Measurements from ENCODE around the gene STUB1.

Gene STUB1

DNA sequence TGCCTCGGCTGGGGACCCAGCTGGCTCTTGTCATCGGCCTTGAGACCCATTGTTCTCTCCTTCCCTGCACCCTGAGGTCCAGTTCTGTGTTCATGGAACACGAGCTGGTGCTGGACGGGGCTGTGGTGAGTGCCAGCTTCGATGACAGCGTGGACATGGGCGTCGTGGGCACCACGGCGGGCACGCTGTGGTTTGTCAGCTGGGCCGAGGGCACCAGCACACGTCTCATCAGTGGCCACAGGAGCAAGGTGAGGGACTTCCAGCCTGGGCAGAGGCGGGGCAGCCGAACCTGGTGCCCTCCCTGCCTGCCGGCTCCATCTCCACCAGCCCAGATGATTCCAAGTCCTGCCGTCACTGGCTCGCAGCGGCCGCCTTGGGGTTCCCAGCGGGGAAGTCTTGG lies 17.6 kb upstream of the STUB1 start:
- FAIRE-seq (no peak), DNase-seq (ENCODE audit: insufficient read length, low spot score) (no peak)
- TF ChIP-seq POU2F2 (IDR thresholded peaks at IDR 0.05; ENCODE audit: low read depth, low read length): no peak
- TF ChIP-seq TAF1 (IDR thresholded peaks at IDR 0.05; ENCODE audit: low read depth, low read length): no peak
- TF ChIP-seq PAX5 (IDR thresholded peaks at IDR 0.05; ENCODE audit: insufficient read depth, low read length, severe bottlenecking): no peak
- TF ChIP-seq POLR2AphosphoS5 (IDR thresholded peaks at IDR 0.05; ENCODE audit: low read depth, low read length): no peak
- TF ChIP-seq POLR2A (IDR thresholded peaks at IDR 0.05; ENCODE audit: low read depth, low read length): no peak

DNA sequence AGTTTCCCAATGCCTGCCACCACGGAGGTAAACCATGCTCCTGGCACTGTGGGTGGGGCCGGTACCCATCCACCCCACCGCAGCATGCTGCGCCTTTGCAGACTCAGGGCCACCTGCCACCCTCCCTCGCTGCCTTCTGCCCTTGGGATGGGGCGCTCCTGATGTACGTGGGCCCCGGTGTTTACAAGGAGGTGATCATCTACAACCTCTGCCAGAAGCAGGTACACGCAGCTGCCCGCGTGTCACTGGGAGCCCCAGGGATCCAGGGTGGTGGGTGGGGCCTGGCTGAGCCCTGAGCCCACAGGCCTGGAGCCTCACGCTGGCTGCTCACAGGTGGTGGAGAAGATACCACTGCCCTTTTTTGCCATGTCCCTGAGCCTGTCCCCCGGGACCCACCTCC lies 13.6 kb upstream of the STUB1 start:
- no peak for DNase-seq (ENCODE audit: insufficient read length, low spot score)
- FAIRE-seq: no peak
- TF ChIP-seq PAX5 (IDR thresholded peaks at IDR 0.05; ENCODE audit: insufficient read depth, low read length, severe bottlenecking): no peak
- TF ChIP-seq POLR2A (IDR thresholded peaks at IDR 0.05; ENCODE audit: low read depth, low read length): no peak
- no peak for TF ChIP-seq POU2F2 (IDR thresholded peaks at IDR 0.05; ENCODE audit: low read depth, low read length)
- no peak for TF ChIP-seq POLR2AphosphoS5 (IDR thresholded peaks at IDR 0.05; ENCODE audit: low read depth, low read length)
- TF ChIP-seq SPI1 (IDR thresholded peaks at IDR 0.05; ENCODE audit: low read depth, low read length): no peak
- TF ChIP-seq TAF1 (IDR thresholded peaks at IDR 0.05; ENCODE audit: low read depth, low read length): no peak

DNA sequence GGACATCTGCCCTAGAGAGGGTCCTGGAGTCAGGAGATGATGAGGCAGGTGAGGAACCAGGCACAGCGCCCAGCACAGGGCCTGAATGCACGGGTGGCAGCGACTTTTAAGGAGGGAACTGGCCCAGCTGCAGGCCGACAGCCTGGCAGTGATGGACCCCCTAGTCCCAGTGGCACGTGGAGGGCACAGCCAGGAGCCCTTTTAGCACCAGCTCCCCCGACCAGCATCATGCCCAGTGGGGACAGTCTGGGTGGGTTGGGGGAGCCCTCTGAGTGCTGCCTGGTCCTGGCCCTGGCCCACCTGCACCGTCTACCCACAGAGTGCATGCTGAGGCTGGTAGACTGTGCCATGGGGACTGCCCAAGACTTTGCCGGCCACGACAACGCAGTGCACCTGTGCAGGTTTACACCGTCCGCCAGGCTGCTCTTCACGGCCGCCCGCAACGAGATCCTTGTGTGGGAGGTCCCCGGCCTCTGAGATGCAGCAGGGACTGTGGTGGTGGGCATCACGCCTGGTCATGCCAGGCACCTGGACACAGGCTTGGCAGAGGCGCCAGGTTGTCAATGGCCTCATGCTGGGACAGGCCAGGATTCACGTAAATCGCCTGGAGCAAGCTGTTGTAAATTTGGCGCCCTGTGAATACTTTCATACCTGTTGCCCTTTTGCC lies 13.0 kb upstream of the STUB1 start:
- no peak for DNase-seq (ENCODE audit: insufficient read length, low spot score)
- FAIRE-seq: no peak
- TF ChIP-seq POLR2A (IDR thresholded peaks at IDR 0.05; ENCODE audit: low read depth, low read length): no peak
- TF ChIP-seq POU2F2 (IDR thresholded peaks at IDR 0.05; ENCODE audit: low read depth, low read length): no peak
- no peak for TF ChIP-seq PAX5 (IDR thresholded peaks at IDR 0.05; ENCODE audit: insufficient read depth, low read length, severe bottlenecking)

DNA sequence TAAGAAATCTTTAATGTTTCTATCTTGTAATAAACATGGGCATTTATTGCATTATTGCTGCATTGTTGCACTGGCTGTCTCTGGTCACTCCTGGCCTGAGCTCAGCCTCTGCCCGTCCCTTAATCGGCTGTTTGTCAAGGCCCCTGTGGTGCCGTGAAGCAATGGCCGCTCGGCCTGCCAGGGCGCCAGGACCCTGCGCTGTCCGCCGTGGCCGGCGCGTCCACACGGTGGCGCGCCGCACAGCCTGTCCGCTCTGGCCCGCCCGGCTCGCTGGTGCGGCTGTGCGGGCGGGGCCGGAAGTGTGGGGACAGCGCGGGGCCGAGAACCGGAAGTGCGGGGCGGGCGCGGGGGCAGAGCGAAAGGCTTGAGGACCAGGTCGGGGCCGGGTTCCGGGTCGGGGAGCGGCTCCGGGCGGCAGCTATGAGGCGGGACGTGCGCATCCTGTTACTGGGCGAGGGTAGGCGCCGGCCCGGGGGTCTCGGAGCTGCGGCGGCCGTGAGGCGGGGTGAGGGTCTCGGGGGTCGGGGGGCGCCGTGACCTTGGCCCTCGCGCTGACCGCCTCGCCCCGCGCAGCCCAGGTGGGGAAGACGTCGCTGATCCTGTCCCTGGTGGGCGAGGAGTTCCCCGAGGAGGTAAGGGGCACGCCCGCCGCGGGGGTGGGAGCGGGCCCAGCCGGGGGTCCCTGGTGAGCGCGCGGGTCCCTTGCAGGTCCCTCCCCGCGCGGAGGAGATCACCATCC lies 12.3 kb upstream of the STUB1 start, which contains the start of gene RHOT2:
Gene RHOT2 (plus strand): TSS at position 353 of the 739 bp plus-strand sequence. CDS start 68 bp downstream, at position 421.
- TF ChIP-seq TAF1 (IDR thresholded peaks at IDR 0.05; ENCODE audit: low read depth, low read length): peak; percentile 60
- no peak for TF ChIP-seq SPI1 (IDR thresholded peaks at IDR 0.05; ENCODE audit: low read depth, low read length)
- peak; percentile 8; the same call in 1 of the 2 replicates for TF ChIP-seq POU2F2 (IDR thresholded peaks at IDR 0.05; ENCODE audit: low read depth, low read length)
- TF ChIP-seq PAX5 (IDR thresholded peaks at IDR 0.05; ENCODE audit: insufficient read depth, low read length, severe bottlenecking): peak; percentile 45
- TF ChIP-seq POLR2AphosphoS5 (IDR thresholded peaks at IDR 0.05; ENCODE audit: low read depth, low read length): peak; percentile 67; the same call in 1 of the 2 replicates
- TF ChIP-seq POLR2A (IDR thresholded peaks at IDR 0.05; ENCODE audit: low read depth, low read length): peak; percentile 75
- FAIRE-seq: peak; percentile 99
- peak; percentile 99 for DNase-seq (ENCODE audit: insufficient read length, low spot score)

DNA sequence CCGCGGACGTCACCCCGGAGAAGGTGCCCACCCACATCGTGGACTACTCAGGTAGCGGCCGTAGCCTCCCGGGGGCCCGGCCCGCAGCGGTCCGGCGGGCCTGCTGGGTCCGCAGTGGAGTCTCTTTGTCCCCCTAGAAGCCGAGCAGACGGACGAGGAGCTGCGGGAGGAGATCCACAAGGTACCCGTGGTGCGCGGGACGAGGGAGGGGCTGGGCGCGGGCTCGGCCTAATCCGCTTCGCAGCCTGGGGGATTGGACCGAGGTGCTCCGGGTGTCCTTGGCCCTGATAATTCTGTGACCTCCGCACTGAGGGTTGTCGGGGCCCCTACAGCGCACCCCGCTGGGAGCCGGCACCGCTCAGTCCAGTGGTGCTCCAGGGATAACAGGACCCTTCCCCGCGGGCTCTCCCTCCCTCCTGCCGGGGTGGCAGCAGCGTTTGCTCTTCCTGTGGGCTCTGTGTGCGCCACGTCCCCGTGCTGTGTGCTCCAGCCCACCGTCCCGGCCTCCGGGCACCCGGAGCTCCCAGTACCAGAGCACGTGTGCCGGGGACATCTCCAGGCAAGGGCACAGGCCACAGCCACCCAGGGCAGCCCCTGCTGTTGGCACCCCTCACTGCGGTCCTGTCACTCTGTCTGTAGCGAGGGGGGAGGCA lies 11.6 kb upstream of the STUB1 start:
- TF ChIP-seq POU2F2 (IDR thresholded peaks at IDR 0.05; ENCODE audit: low read depth, low read length) (no peak), TAF1 (IDR thresholded peaks at IDR 0.05; ENCODE audit: low read depth, low read length) (no peak), SPI1 (IDR thresholded peaks at IDR 0.05; ENCODE audit: low read depth, low read length) (no peak), POLR2A (IDR thresholded peaks at IDR 0.05; ENCODE audit: low read depth, low read length) (no peak), PAX5 (IDR thresholded peaks at IDR 0.05; ENCODE audit: insufficient read depth, low read length, severe bottlenecking) (no peak), POLR2AphosphoS5 (IDR thresholded peaks at IDR 0.05; ENCODE audit: low read depth, low read length) (no peak)
- DNase-seq (ENCODE audit: insufficient read length, low spot score) (no peak), FAIRE-seq (peak; percentile 68)

DNA sequence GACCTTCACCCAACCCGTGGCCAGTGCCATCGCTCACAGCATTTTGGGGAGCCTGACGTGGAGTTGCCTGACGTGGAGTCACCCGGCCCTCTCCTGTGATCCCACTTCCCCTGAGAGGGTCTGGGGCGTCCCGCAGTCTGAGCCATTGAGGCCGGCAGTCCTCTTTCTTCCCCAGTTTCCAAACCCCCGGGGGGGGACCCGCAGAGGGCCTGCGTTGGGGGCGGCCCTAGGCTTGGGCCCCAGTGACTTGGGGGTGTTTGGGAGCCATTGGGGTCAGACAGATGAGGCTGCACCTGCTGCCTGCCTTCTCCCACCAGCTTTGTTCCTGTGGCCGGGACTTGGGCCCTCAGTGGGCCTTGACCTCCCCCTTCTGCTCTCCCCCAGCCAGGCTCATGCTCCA lies 10.5 kb upstream of the STUB1 start:
- FAIRE-seq (no peak), DNase-seq (ENCODE audit: insufficient read length, low spot score) (no peak)
- TF ChIP-seq POLR2AphosphoS5 (IDR thresholded peaks at IDR 0.05; ENCODE audit: low read depth, low read length) (no peak), SPI1 (IDR thresholded peaks at IDR 0.05; ENCODE audit: low read depth, low read length) (no peak), POLR2A (IDR thresholded peaks at IDR 0.05; ENCODE audit: low read depth, low read length) (no peak), POU2F2 (IDR thresholded peaks at IDR 0.05; ENCODE audit: low read depth, low read length) (no peak), PAX5 (IDR thresholded peaks at IDR 0.05; ENCODE audit: insufficient read depth, low read length, severe bottlenecking) (no peak), TAF1 (IDR thresholded peaks at IDR 0.05; ENCODE audit: low read depth, low read length) (no peak)

DNA sequence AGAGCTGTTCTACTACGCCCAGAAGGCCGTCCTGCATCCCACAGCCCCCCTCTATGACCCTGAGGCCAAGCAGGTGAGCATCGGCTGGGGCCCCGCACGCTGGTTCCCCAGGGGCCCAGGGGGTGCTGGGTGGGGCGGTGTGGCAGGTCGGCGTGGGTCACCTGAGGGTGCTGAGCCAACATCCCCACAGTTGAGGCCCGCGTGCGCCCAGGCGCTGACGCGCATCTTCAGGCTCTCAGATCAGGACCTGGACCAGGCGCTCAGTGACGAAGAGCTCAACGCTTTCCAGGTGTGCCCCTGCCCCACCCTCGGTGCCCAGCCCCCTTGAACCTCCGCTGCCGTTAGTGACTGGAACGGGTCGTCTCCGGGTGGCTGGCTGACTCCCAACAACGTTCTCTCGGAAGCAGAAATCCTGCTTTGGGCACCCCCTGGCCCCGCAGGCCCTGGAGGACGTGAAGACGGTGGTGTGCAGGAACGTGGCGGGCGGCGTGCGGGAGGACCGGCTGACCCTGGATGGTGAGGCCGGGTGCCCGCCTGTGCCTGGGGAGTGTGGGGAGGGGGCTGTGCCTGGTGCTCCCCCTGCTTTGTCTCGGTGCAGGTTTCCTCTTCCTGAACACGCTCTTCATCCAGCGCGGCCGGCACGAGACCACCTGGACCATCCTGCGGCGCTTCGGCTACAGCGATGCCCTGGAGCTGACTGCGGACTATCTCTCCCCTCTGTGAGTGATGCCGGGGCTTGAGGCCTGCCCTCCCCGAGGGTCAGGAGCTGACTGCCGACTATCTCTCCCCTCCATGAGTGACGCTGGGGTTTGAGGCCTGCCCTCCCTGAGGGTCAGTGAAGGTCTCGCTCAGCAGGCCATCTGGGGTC lies 9.5 kb upstream of the STUB1 start:
- TF ChIP-seq SPI1 (IDR thresholded peaks at IDR 0.05; ENCODE audit: low read depth, low read length): no peak
- TF ChIP-seq POLR2AphosphoS5 (IDR thresholded peaks at IDR 0.05; ENCODE audit: low read depth, low read length): no peak
- no peak for TF ChIP-seq PAX5 (IDR thresholded peaks at IDR 0.05; ENCODE audit: insufficient read depth, low read length, severe bottlenecking)
- no peak for TF ChIP-seq TAF1 (IDR thresholded peaks at IDR 0.05; ENCODE audit: low read depth, low read length)
- TF ChIP-seq POU2F2 (IDR thresholded peaks at IDR 0.05; ENCODE audit: low read depth, low read length): no peak
- TF ChIP-seq POLR2A (IDR thresholded peaks at IDR 0.05; ENCODE audit: low read depth, low read length): no peak
- no peak for DNase-seq (ENCODE audit: insufficient read length, low spot score)
- FAIRE-seq: no peak

DNA sequence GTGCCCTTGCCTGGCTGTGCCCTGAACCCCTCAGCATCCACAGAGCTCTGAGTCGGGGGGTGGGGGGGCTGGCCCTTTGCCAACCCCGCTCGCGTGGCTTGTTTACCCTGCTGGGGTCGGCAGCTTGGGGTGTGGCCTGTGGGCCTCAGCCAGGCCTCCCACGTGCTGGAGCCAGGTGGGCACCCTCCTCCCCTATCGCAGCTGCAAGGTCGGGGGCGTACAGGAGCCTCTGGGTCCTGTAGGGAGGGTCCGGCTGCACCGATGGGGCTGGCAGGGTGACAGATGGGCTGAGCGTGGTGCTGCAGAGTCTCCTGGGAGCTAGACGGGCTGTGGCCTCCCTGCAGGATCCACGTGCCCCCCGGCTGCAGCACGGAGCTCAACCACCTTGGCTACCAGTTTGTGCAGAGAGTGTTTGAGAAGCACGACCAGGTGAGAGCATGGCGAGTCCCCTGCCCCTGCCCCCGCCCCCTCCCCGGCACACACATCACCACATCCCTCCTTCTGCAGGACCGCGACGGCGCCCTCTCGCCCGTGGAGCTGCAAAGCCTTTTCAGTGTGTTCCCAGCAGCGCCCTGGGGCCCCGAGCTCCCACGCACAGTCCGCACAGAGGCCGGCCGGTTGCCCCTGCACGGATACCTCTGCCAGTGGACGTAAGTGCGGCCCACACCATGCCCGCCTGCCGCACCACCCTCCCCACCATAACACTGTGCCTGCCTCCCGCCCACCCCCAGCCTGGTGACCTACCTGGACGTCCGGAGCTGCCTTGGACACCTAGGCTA lies 8.7 kb upstream of the STUB1 start:
- DNase-seq (ENCODE audit: insufficient read length, low spot score): no peak
- TF ChIP-seq POU2F2 (IDR thresholded peaks at IDR 0.05; ENCODE audit: low read depth, low read length): no peak
- no peak for TF ChIP-seq POLR2A (IDR thresholded peaks at IDR 0.05; ENCODE audit: low read depth, low read length)
- no peak for TF ChIP-seq POLR2AphosphoS5 (IDR thresholded peaks at IDR 0.05; ENCODE audit: low read depth, low read length)
- no peak for TF ChIP-seq TAF1 (IDR thresholded peaks at IDR 0.05; ENCODE audit: low read depth, low read length)
- no peak for TF ChIP-seq SPI1 (IDR thresholded peaks at IDR 0.05; ENCODE audit: low read depth, low read length)
- TF ChIP-seq PAX5 (IDR thresholded peaks at IDR 0.05; ENCODE audit: insufficient read depth, low read length, severe bottlenecking): no peak

More for the DNA sequence above, 8.7 kb upstream of the STUB1 start:
- no peak for FAIRE-seq
